ENCODE measurements around the gene TAOK1. TPM values are rescaled to one million over a fixed set of nuclear protein-coding genes. Genes with fewer than 3 reads are reported as not detected.
"Not testable (repeated sequence)": the region's sequence is repeated elsewhere in the genome, so short reads cannot be mapped to it uniquely, and the experiment has no call there.

TAOK1 gene
- total and polyA plus RNA-seq, 4 experiments from 2014 or later, result 3.9 to 72.0 (median 37.6) TPM

GRCh38 chr17:29461483-29462206 is 71.5 kb downstream of the TAOK1 start:
- H3K4me3 Mint-ChIP-seq, result no peak overlapping the region
- CTCF ChIA-PET (ENCODE audit: partially characterized antibody), result no interaction called here
- no peaks in the 10 kb centered on the region for H3K27me3 ChIP-seq (ENCODE audit: insufficient read depth, low read length)
- peaks cover 14 to 19% (median 17%) of the 10 kb centered on the region in 4 donors for H3K4me1 Mint-ChIP-seq
- DNase-seq, result no peak
- H3K4me1 ChIP-seq (ENCODE audit: insufficient read depth, low read length), result no peaks in the 10 kb centered on the region
- H3K9me3 ChIP-seq (ENCODE audit: control insufficient read depth in 1 of 2, low read length in 2 of 2), result no peaks in the 10 kb centered on the region
- peaks cover 24 to 52% of the 10 kb centered on the region in 2 donors for H3K36me3 Mint-ChIP-seq
- H3K4me3 ChIP-seq (ENCODE audit: low read length in 2 of 2), result no peak overlapping the region
- H3K27ac Mint-ChIP-seq, result peak overlapping the region; percentile 4 to 74 (median 37)
- POLR2A ChIA-PET (ENCODE audit: partially characterized antibody), result no interaction called here
- no peak overlapping the region for H3K27ac ChIP-seq (ENCODE audit: low read depth, low read length)
- no peaks in the 10 kb centered on the region for H3K27me3 Mint-ChIP-seq
- peaks cover 9% of the 10 kb centered on the region for H3K36me3 ChIP-seq (ENCODE audit: insufficient read depth, low read length)
- intact Hi-C loops (cut with micrococcal nuclease), result no loop called here
- no peaks in the 10 kb centered on the region for H3K9me3 Mint-ChIP-seq

- ChIA-PET CTCF (ENCODE audit: partially characterized antibody) (no interaction called here), POLR2A (ENCODE audit: partially characterized antibody) (no interaction called here)
- no peaks in the 10 kb centered on the region for H3K4me1 ChIP-seq (ENCODE audit: insufficient read depth, low read length)
- Mint-ChIP-seq H3K9me3 (no peaks in the 10 kb centered on the region), H3K36me3 (peaks cover 21 to 55% of the 10 kb centered on the region in 2 donors), H3K4me1 (peaks cover 0 to 7% (median 2%) of the 10 kb centered on the region in 4 donors), H3K27ac (no peak overlapping the region), H3K27me3 (no peaks in the 10 kb centered on the region), H3K4me3 (no peak overlapping the region)
- H3K27me3 ChIP-seq (ENCODE audit: insufficient read depth, low read length), result no peaks in the 10 kb centered on the region
- H3K4me3 ChIP-seq (ENCODE audit: low read length in 2 of 2), result no peak overlapping the region
- intact Hi-C loops (cut with micrococcal nuclease), result no loop called here
- H3K9me3 ChIP-seq (ENCODE audit: control insufficient read depth in 1 of 2, low read length in 2 of 2), result no peaks in the 10 kb centered on the region
- peak overlapping the region; percentile 2 for H3K27ac ChIP-seq (ENCODE audit: low read depth, low read length)
- no peak for DNase-seq
- H3K36me3 ChIP-seq (ENCODE audit: insufficient read depth, low read length), result peaks cover 23% of the 10 kb centered on the region
Measured at GRCh38 chr17:29469276-29469675, 79.1 kb downstream of the TAOK1 start.

GRCh38 chr17:29473437-29473836 is 83.3 kb downstream of the TAOK1 start:
- H3K27ac ChIP-seq (ENCODE audit: low read depth, low read length); H3K9me3 Mint-ChIP-seq; H3K27me3 ChIP-seq (ENCODE audit: insufficient read depth, low read length); H3K9me3 ChIP-seq (ENCODE audit: control insufficient read depth in 1 of 2, low read length in 2 of 2); H3K4me1 Mint-ChIP-seq; DNase-seq; intact Hi-C loops (cut with micrococcal nuclease); POLR2A ChIA-PET (ENCODE audit: partially characterized antibody); H3K4me1 ChIP-seq (ENCODE audit: insufficient read depth, low read length); H3K4me3 Mint-ChIP-seq; H3K27me3 Mint-ChIP-seq; CTCF ChIA-PET (ENCODE audit: partially characterized antibody); H3K4me3 ChIP-seq (ENCODE audit: low read length in 2 of 2): not testable (repeated sequence)
- H3K36me3 Mint-ChIP-seq, result peaks cover 18 to 45% of the 10 kb centered on the region in 2 donors
- peaks cover 17% of the 10 kb centered on the region for H3K36me3 ChIP-seq (ENCODE audit: insufficient read depth, low read length)
- H3K27ac Mint-ChIP-seq, result peak overlapping the region in 1 of 7 donors; percentile 75

- H3K9me3 ChIP-seq (ENCODE audit: control insufficient read depth in 1 of 2, low read length in 2 of 2), result no peaks in the 10 kb centered on the region
- intact Hi-C loops (cut with micrococcal nuclease), result no loop called here
- peaks cover 0 to 8% (median 3%) of the 10 kb centered on the region in 4 donors for H3K4me1 Mint-ChIP-seq
- H3K36me3 ChIP-seq (ENCODE audit: insufficient read depth, low read length), result peaks cover 17% of the 10 kb centered on the region
- peaks cover 17 to 43% of the 10 kb centered on the region in 2 donors for H3K36me3 Mint-ChIP-seq
- H3K27me3 Mint-ChIP-seq, result no peaks in the 10 kb centered on the region
- H3K27ac Mint-ChIP-seq, result no peak overlapping the region
- no peak overlapping the region for H3K4me3 Mint-ChIP-seq
- no peak overlapping the region for H3K27ac ChIP-seq (ENCODE audit: low read depth, low read length)
- no peaks in the 10 kb centered on the region for H3K4me1 ChIP-seq (ENCODE audit: insufficient read depth, low read length)
- no peaks in the 10 kb centered on the region for H3K9me3 Mint-ChIP-seq
- DNase-seq, result no peak
- ChIA-PET CTCF (ENCODE audit: partially characterized antibody) (no interaction called here), POLR2A (ENCODE audit: partially characterized antibody) (no interaction called here)
- H3K4me3 ChIP-seq (ENCODE audit: low read length in 2 of 2), result no peak overlapping the region
- H3K27me3 ChIP-seq (ENCODE audit: insufficient read depth, low read length), result no peaks in the 10 kb centered on the region
Measured at GRCh38 chr17:29474297-29474696, 84.1 kb downstream of the TAOK1 start.

- peaks cover 17% of the 10 kb centered on the region for H3K36me3 ChIP-seq (ENCODE audit: insufficient read depth, low read length)
- H3K36me3 Mint-ChIP-seq, result peaks cover 15 to 39% of the 10 kb centered on the region in 2 donors
- no peaks in the 10 kb centered on the region for H3K27me3 ChIP-seq (ENCODE audit: insufficient read depth, low read length)
- no peaks in the 10 kb centered on the region for H3K4me1 ChIP-seq (ENCODE audit: insufficient read depth, low read length)
- H3K27ac ChIP-seq (ENCODE audit: low read depth, low read length), result no peak overlapping the region
- H3K9me3 ChIP-seq (ENCODE audit: control insufficient read depth in 1 of 2, low read length in 2 of 2), result no peaks in the 10 kb centered on the region
- no peaks in the 10 kb centered on the region for H3K9me3 Mint-ChIP-seq
- POLR2A ChIA-PET (ENCODE audit: partially characterized antibody), result no interaction called here
- no peak overlapping the region for H3K4me3 Mint-ChIP-seq
- H3K27me3 Mint-ChIP-seq, result no peaks in the 10 kb centered on the region
- peak overlapping the region in 1 of 7 donors; percentile 16 for H3K27ac Mint-ChIP-seq
- H3K4me3 ChIP-seq (ENCODE audit: low read length in 2 of 2), result no peak overlapping the region
- peaks cover 0 to 8% (median 3%) of the 10 kb centered on the region in 4 donors for H3K4me1 Mint-ChIP-seq
- no peak for DNase-seq
- intact Hi-C loops (cut with micrococcal nuclease), result no loop called here
- CTCF ChIA-PET (ENCODE audit: partially characterized antibody), result interaction anchor here (0.6 to 0.7 kb wide), 2 partner anchors 33 to 104 kb away, joined by 3 read pairs; no protein-coding TSS in a partner anchor
Measured at GRCh38 chr17:29475891-29476290, 85.7 kb downstream of the TAOK1 start.

GRCh38 chr17:29480249-29480928 is 90.2 kb downstream of the TAOK1 start:
- H3K4me1 ChIP-seq (ENCODE audit: insufficient read depth, low read length); H3K27ac Mint-ChIP-seq; H3K4me1 Mint-ChIP-seq; H3K36me3 ChIP-seq (ENCODE audit: insufficient read depth, low read length); H3K27ac ChIP-seq (ENCODE audit: low read depth, low read length); H3K4me3 ChIP-seq (ENCODE audit: low read length in 2 of 2); H3K27me3 ChIP-seq (ENCODE audit: insufficient read depth, low read length); H3K9me3 ChIP-seq (ENCODE audit: control insufficient read depth in 1 of 2, low read length in 2 of 2); H3K27me3 Mint-ChIP-seq; intact Hi-C loops (cut with micrococcal nuclease); H3K9me3 Mint-ChIP-seq; H3K4me3 Mint-ChIP-seq; DNase-seq: not testable (repeated sequence)
- POLR2A ChIA-PET (ENCODE audit: partially characterized antibody), result interaction anchor here (0.6 kb wide), 1 partner anchor 108 kb away, joined by 3 read pairs; no protein-coding TSS in a partner anchor
- CTCF ChIA-PET (ENCODE audit: partially characterized antibody), result interaction anchor here (0.6 kb wide), 1 partner anchor 9 kb away, joined by 3 read pairs; no protein-coding TSS in a partner anchor
- H3K36me3 Mint-ChIP-seq, result peaks cover 9 to 40% of the 10 kb centered on the region in 2 donors

GRCh38 chr17:29483503-29483902 is 93.3 kb downstream of the TAOK1 start:
- intact Hi-C loops (cut with micrococcal nuclease), result no loop called here
- POLR2A ChIA-PET (ENCODE audit: partially characterized antibody), result interaction anchor here (1.1 kb wide), 1 partner anchor 19 kb away, joined by 3 read pairs; no protein-coding TSS in a partner anchor

More at GRCh38 chr17:29483503-29483902, 93.3 kb downstream of the TAOK1 start:
- no peak overlapping the region for H3K4me3 Mint-ChIP-seq
- no peaks in the 10 kb centered on the region for H3K9me3 Mint-ChIP-seq
- Histone ChIP-seq H3K27me3 (ENCODE audit: insufficient read depth, low read length) (no peaks in the 10 kb centered on the region), H3K9me3 (ENCODE audit: control insufficient read depth in 1 of 2, low read length in 2 of 2) (no peaks in the 10 kb centered on the region), H3K27ac (ENCODE audit: low read depth, low read length) (no peak overlapping the region), H3K36me3 (ENCODE audit: insufficient read depth, low read length) (peaks cover 14% of the 10 kb centered on the region), H3K4me1 (ENCODE audit: insufficient read depth, low read length) (no peaks in the 10 kb centered on the region), H3K4me3 (ENCODE audit: low read length in 2 of 2) (no peak overlapping the region)
- no peaks in the 10 kb centered on the region for H3K4me1 Mint-ChIP-seq
- H3K27ac Mint-ChIP-seq, result no peak overlapping the region
- H3K27me3 Mint-ChIP-seq, result no peaks in the 10 kb centered on the region
- no peak for DNase-seq
- CTCF ChIA-PET (ENCODE audit: partially characterized antibody), result interaction anchor here (0.8 kb wide), 1 partner anchor 9 kb away, joined by 3 read pairs; no protein-coding TSS in a partner anchor
- H3K36me3 Mint-ChIP-seq, result peaks cover 9 to 42% of the 10 kb centered on the region in 2 donors

All from CD4-positive, alpha-beta memory T cell (primary cell).